Transverse colon (tissue), 4 donors: ENCODE data around the gene RRBP1. TPM values are rescaled to one million over a fixed set of nuclear protein-coding genes. Genes with fewer than 3 reads are reported as not detected.
"Not testable (repeated sequence)": the region's sequence is repeated elsewhere in the genome, so short reads cannot be mapped to it uniquely, and the experiment has no call there.

ENCODE experiments used
- DNase-seq: peaks from one replicate; pipeline ENCODE4 v3.0.0-alpha.2; 2019
- H3K27ac ChIP-seq, 4 donors: fragments of 200-600 bp; sonication (generic); 2 replicates each; pipeline ENCODE4 v1.5.1; 2016 to 2018; ENCODE audit warnings: inconsistent platforms in 4 of 4
- H3K27me3 ChIP-seq: fragments of 200-600 bp; sonication (generic); 2 replicates; pipeline ENCODE4 v1.5.1; 2017; ENCODE audit warnings: inconsistent platforms
- H3K36me3 ChIP-seq, 4 donors: fragments of 200-600 bp; sonication (generic); 2 replicates each; pipeline ENCODE4 v1.5.1; 2017 to 2019; ENCODE audit warnings: inconsistent platforms in 4 of 4
- H3K4me1 ChIP-seq, 4 donors: fragments of 200-600 bp; sonication (generic); 2 replicates each; pipeline ENCODE4 v1.5.1; 2017 to 2020; ENCODE audit warnings: inconsistent platforms in 4 of 4
- H3K4me3 ChIP-seq, 4 donors: fragments of 200-600 bp; sonication (generic); 1 replicate in 1 of 4; 2 replicates in 3 of 4; pipeline versions ENCODE4 v1.5.1 to v1.6.1; 2017 to 2019; ENCODE audit warnings: inconsistent platforms in 4 of 4
- H3K9me3 ChIP-seq, 2 donors: fragments of 200-600 bp; sonication (generic); 2 replicates each; pipeline ENCODE4 v1.5.1; 2017 to 2019; ENCODE audit warnings: inconsistent platforms in 2 of 2
- EP300 ChIP-seq: sonication (generic); formaldehyde crosslinking; IDR thresholded peaks from one replicate; pipeline ENCODE4 v1.6.1; 2017; ENCODE audit warnings: antibody characterized with exemption, low read depth
- POLR2A ChIP-seq: fragments of 450-650 bp; IDR thresholded peaks from one replicate; pipeline ENCODE4 v1.6.1; 2016; ENCODE audit warnings: antibody characterized with exemption, mild to moderate bottlenecking, moderate library complexity
- POLR2AphosphoS5 ChIP-seq, 3 donors: sonication (generic); formaldehyde crosslinking; IDR thresholded peaks; one replicate each; pipeline ENCODE4 v1.6.1; 2016; ENCODE audit warnings: antibody characterized with exemption in 3 of 3
- WGBS, 2 donors: methylation state at CpG; one replicate each; pipeline ENCODE4 v1.1.5; 2018; ENCODE audit warnings: low coverage in 1 of 2; 5-methylcytosine and 5-hydroxymethylcytosine counted together
- in situ Hi-C, 4 donors: fragments of 200-750 bp; cut with MboI; loops; one replicate each; pipeline versions ENCODE4 v1.15.0 to v1.15.1; 2017; ENCODE audit warnings: low sequenced_read_pairs in 3 of 4, low pct_ligation_motif_present in 1 of 4, low pct_unique_long_range_greater_than_20kb in 1 of 4
- intact Hi-C: fragments of 100-400 bp; cut with DNase I; formaldehyde crosslinking; loops from one replicate; pipeline ENCODE4 v1.15.1; 2023; ENCODE audit warnings: low total_unique reads
- total RNA-seq, 4 donors: library from RNA; depleted of rRNA; stranded (reverse); fragments of >200 nt; gene quantifications; one replicate each; pipeline ENCODE4 v1.1.0, GENCODE V29; 2016
- TF ChIP-seq, protein P1 (sequence below), 5 experiments: fragments of 200-600 bp in 3 of 5; fragments of 450-650 bp in 2 of 5; sonication (generic) in 3 of 5; IDR thresholded peaks; 1 replicate in 2 of 5; 2 replicates in 3 of 5; pipeline ENCODE4 v1.5.1; 2016 to 2017; ENCODE audit warnings: antibody characterized with exemption in 5 of 5, inconsistent platforms in 3 of 5, mild to moderate bottlenecking in 2 of 5, moderate library complexity in 1 of 5

RRBP1 gene
- total RNA-seq, 4 donors from 2014 or later: 219 to 403 (median 288) TPM

DNA sequence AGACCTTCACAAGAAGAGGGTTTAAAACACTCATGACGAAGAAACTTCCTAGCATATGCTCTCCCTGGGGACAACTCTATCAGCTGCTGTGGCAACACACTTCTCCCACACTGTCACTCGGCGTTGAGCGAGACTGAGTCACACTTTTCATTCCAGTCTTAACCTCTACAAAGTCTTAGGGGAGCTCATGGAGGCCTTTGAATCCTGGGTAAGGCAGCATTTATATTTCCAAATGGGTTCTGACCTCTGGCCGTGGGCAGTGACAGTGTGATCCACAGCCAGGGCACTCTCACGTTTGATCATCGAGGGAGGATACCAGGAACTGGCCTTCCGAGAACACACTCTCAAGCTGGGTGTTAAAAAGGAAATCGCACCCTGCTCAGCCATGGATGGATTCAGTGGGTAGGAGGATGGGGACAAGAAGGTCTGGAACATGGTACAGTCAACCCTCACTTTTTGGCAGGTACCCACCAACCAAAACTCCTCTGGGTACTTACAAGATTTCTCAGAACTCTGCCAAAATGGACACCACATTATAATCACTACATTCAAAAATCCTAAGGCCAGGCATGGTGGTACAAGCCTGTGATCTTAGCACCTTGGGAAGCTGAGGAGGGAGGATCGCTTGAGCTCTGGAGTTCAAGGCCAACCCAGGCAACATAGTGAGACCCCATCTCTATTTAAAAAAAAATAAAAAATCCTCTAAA, 19.6 kb downstream of the RRBP1 start:
- TF ChIP-seq POLR2AphosphoS5 (IDR thresholded peaks at IDR 0.05): peak in 2 of 3 donors; percentile 35 to 37
- TF ChIP-seq, protein P1, sequence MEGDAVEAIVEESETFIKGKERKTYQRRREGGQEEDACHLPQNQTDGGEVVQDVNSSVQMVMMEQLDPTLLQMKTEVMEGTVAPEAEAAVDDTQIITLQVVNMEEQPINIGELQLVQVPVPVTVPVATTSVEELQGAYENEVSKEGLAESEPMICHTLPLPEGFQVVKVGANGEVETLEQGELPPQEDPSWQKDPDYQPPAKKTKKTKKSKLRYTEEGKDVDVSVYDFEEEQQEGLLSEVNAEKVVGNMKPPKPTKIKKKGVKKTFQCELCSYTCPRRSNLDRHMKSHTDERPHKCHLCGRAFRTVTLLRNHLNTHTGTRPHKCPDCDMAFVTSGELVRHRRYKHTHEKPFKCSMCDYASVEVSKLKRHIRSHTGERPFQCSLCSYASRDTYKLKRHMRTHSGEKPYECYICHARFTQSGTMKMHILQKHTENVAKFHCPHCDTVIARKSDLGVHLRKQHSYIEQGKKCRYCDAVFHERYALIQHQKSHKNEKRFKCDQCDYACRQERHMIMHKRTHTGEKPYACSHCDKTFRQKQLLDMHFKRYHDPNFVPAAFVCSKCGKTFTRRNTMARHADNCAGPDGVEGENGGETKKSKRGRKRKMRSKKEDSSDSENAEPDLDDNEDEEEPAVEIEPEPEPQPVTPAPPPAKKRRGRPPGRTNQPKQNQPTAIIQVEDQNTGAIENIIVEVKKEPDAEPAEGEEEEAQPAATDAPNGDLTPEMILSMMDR (IDR thresholded peaks at IDR 0.05): no peak
- Histone ChIP-seq H3K27ac (peak overlapping the region in 3 of 4 donors; percentile 55 to 72 (median 71)), H3K9me3 (no peaks in the 10 kb centered on the region), H3K36me3 (peaks cover 0 to 18% (median 5%) of the 10 kb centered on the region in 4 donors), H3K27me3 (no peaks in the 10 kb centered on the region), H3K4me1 (peaks cover 11 to 62% (median 24%) of the 10 kb centered on the region in 4 donors), H3K4me3 (no peak overlapping the region)
- in situ Hi-C loops: loop anchor here in 2 of 4 donors (25.0 kb wide), 2 partner anchors 250 to 275 kb away; no protein-coding TSS in a partner anchor
- WGBS, 2 donors: 70 to 73% methylated on average over 5 to 10 of the region's 10 CpGs
- intact Hi-C loops: no loop called here
- DNase-seq: peak; percentile 26

DNA sequence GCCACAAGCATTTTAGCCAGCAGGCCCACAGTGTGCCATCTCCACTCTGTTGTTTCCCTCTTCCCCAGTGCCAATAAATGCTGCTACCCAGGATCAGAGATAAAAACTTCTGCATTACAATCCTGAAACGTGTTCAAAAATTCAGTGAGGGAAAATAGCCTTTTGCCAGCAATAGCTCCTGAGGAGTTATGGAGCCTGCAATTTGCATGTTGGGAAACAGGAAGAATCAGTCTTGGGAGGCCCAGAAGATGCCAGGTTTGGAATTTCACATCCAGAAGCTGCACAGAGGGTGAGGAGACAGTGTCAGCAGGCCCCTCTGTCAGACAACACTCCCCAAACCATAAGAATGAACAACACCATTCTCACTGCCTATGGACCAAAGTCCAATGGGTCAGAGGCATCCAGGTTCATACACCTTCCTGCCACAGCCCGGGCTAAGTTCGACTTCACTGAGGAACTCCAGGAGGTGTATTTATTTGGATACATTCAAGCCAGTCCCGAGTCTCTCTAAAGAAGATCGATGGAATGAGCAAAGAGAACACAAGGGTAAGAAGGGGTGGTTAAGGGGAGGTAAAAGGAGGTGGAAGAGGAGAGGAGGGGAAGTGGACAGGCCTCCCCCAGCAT, 20.8 kb downstream of the RRBP1 start:
- no peaks in the 10 kb centered on the region for H3K27me3 ChIP-seq
- H3K4me1 ChIP-seq: peaks cover 11 to 53% (median 24%) of the 10 kb centered on the region in 4 donors
- in situ Hi-C loops (loop anchor here in 2 of 4 donors (25.0 kb wide), 2 partner anchors 251 to 276 kb away; no protein-coding TSS in a partner anchor), intact Hi-C loops (no loop called here)
- WGBS, 2 donors: 33 to 53% methylated on average over 3 to 5 of the region's 5 CpGs
- DNase-seq: peak; percentile 41
- H3K9me3 ChIP-seq: no peaks in the 10 kb centered on the region
- H3K4me3 ChIP-seq: no peak overlapping the region
- peaks cover 0 to 18% (median 5%) of the 10 kb centered on the region in 4 donors for H3K36me3 ChIP-seq
- H3K27ac ChIP-seq: peak overlapping the region; percentile 0 to 72 (median 63)
- peak in 1 of 3 donors; percentile 61 for TF ChIP-seq POLR2AphosphoS5 (IDR thresholded peaks at IDR 0.05)
- TF ChIP-seq, protein P1 (IDR thresholded peaks at IDR 0.05): no peak

DNA sequence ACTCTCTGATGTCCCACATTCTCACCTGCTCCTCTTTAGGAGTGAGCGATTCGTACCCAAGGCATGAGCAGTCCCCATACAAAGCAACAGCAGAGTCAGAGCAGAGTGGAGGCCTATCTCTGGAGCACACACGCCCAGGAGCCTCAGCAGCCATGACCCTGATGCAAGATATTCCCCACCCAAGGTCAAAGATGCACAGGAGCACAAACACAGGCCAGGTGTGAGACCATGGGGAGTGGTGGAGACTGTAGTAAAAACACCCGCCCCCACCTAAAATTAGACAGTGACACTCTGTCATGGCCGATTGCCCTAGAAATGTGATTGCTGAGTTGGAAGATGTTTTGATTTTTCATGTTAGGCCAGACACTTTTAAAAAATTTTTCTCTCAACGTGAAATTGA, 21.4 kb downstream of the RRBP1 start:
- DNase-seq: no peak
- Histone ChIP-seq H3K4me1 (peaks cover 11 to 47% (median 24%) of the 10 kb centered on the region in 4 donors), H3K4me3 (no peak overlapping the region), H3K27ac (peak overlapping the region; percentile 0 to 72 (median 63)), H3K27me3 (no peaks in the 10 kb centered on the region), H3K9me3 (no peaks in the 10 kb centered on the region), H3K36me3 (peaks cover 0 to 18% (median 5%) of the 10 kb centered on the region in 4 donors)
- no peak for TF ChIP-seq POLR2AphosphoS5 (IDR thresholded peaks at IDR 0.05)
- TF ChIP-seq, protein P1 (IDR thresholded peaks at IDR 0.05): no peak
- no peak for TF ChIP-seq EP300
- TF ChIP-seq POLR2A: no peak
- intact Hi-C loops (no loop called here), in situ Hi-C loops (loop anchor here in 2 of 4 donors (25.0 kb wide), 2 partner anchors 252 to 277 kb away; no protein-coding TSS in a partner anchor)
- WGBS, 2 donors: 48 to 78% methylated on average over 3 to 6 of the region's 6 CpGs

DNA sequence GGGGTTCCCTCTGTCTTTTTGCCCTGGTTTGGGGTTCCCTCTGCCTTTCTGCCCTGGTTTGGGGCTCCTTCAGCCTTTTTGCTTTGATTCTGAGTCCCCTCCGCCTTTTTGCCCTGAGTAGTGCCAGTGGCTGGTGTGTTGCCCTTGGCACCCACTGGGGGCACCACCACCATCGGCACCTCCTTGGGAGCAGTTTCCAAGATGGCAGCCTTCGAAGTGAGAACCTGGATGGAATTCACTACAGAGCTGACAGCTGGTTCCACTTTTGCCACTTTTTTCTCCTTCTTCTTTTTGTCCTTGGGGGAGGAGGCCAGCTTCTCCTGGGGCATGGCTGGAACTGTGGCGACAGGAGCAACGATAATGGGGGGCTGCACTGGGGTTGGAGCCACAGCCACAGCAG, 22.2 kb downstream of the RRBP1 start:
- H3K36me3 ChIP-seq: peaks cover 0 to 18% (median 5%) of the 10 kb centered on the region in 4 donors
- WGBS, 2 donors: 97% methylated on average over 5 of the region's 5 CpGs; no CpG with 5 or more reads in 1 of the 2 donors
- H3K27me3 ChIP-seq: no peaks in the 10 kb centered on the region
- H3K27ac ChIP-seq: peak overlapping the region in 2 of 4 donors; percentile 71 to 72
- intact Hi-C loops: no loop called here
- in situ Hi-C loops: loop anchor here in 2 of 4 donors (25.0 kb wide), 2 partner anchors 252 to 278 kb away; no protein-coding TSS in a partner anchor
- H3K4me3 ChIP-seq: no peak overlapping the region
- peaks cover 11 to 45% (median 24%) of the 10 kb centered on the region in 4 donors for H3K4me1 ChIP-seq
- H3K9me3 ChIP-seq: no peaks in the 10 kb centered on the region
- TF ChIP-seq POLR2A (no peak), POLR2AphosphoS5 (IDR thresholded peaks at IDR 0.05) (no peak), EP300 (no peak)
- TF ChIP-seq, protein P1 (IDR thresholded peaks at IDR 0.05): no peak
- DNase-seq: no peak

DNA sequence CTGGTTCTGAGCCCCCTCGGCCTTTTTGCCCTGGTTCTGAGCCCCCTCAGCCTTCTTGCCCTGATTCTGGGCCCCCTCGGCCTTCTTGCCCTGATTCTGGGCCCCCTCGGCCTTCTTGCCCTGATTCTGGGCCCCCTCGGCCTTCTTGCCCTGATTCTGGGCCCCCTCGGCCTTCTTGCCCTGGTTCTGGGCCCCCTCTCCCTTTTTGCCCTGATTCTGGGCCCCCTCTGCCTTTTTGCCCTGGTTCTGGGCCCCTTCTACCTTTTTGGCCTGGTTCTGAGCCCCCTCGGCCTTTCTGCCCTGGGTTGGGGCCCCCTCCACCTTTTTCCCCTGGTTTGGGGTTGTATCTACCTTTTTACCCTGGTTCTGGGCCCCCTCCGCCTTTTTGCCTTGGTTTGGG, 22.7 kb downstream of the RRBP1 start:
- H3K4me3 ChIP-seq, H3K27me3 ChIP-seq, DNase-seq, H3K9me3 ChIP-seq, intact Hi-C loops: not testable (repeated sequence)
- peaks cover 11 to 42% (median 22%) of the 10 kb centered on the region in 4 donors for H3K4me1 ChIP-seq
- H3K36me3 ChIP-seq: peaks cover 0 to 18% (median 5%) of the 10 kb centered on the region in 4 donors
- peak overlapping the region in 1 of 4 donors; percentile 1 for H3K27ac ChIP-seq
- 96 to 98% methylated on average over 7 of the region's 7 CpGs for WGBS, 2 donors
- in situ Hi-C loops: loop anchor here in 2 of 4 donors (25.0 kb wide), 2 partner anchors 253 to 278 kb away; no protein-coding TSS in a partner anchor
